Measurements from ENCODE around the gene FANCC.
"Not testable (repeated sequence)": the region's sequence is repeated elsewhere in the genome, so short reads cannot be mapped to it uniquely, and the experiment has no call there.

Gene FANCC

GRCh38 chr9:95284162-95285080 lies 33.1 kb downstream of the FANCC start:
- DNase-seq (ENCODE audit: low read depth), result no peak

GRCh38 chr9:95283673-95284072 lies 33.8 kb downstream of the FANCC start:
- TF ChIP-seq, protein P1, sequence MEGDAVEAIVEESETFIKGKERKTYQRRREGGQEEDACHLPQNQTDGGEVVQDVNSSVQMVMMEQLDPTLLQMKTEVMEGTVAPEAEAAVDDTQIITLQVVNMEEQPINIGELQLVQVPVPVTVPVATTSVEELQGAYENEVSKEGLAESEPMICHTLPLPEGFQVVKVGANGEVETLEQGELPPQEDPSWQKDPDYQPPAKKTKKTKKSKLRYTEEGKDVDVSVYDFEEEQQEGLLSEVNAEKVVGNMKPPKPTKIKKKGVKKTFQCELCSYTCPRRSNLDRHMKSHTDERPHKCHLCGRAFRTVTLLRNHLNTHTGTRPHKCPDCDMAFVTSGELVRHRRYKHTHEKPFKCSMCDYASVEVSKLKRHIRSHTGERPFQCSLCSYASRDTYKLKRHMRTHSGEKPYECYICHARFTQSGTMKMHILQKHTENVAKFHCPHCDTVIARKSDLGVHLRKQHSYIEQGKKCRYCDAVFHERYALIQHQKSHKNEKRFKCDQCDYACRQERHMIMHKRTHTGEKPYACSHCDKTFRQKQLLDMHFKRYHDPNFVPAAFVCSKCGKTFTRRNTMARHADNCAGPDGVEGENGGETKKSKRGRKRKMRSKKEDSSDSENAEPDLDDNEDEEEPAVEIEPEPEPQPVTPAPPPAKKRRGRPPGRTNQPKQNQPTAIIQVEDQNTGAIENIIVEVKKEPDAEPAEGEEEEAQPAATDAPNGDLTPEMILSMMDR (IDR thresholded peaks at IDR 0.05; ENCODE audit: low read depth, low read length, missing control alignments), result no peak
- H3K4me3 ChIP-seq (ENCODE audit: low read depth, low read length), result no peak overlapping the region
- no peak for DNase-seq (ENCODE audit: low read depth)

More at GRCh38 chr9:95284162-95285080, 33.1 kb downstream of the FANCC start:
- TF ChIP-seq, protein P1 (IDR thresholded peaks at IDR 0.05; ENCODE audit: low read depth, low read length, missing control alignments), result no peak
- no peak overlapping the region for H3K4me3 ChIP-seq (ENCODE audit: low read depth, low read length)

GRCh38 chr9:95282332-95282731 lies 35.2 kb downstream of the FANCC start:
- TF ChIP-seq, protein P1 (IDR thresholded peaks at IDR 0.05; ENCODE audit: low read depth, low read length, missing control alignments), result no peak
- no peak for DNase-seq (ENCODE audit: low read depth)
- H3K4me3 ChIP-seq (ENCODE audit: low read depth, low read length), result no peak overlapping the region

DNA sequence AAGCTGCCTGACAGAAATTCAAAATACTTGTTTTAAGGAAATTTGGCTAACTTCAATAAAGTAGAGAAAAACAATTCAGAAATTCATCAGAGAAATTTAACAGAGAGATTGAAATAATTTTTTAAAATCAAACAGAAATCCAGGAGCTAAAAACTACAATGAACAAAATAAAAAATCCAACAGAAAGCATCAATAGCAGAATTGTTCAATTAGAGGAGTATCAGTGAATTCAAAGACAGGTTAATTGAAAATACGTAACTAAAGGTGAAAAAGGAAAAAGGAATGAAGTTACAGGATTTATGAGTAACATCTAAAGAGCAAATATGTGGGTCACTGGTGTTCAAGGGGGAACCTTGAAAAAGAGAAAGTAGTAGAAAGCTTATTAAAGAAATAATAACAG lies 36.8 kb downstream of the FANCC start:
- DNase-seq (ENCODE audit: low read depth), result no peak

GRCh38 chr9:95277509-95277908 lies 40.0 kb downstream of the FANCC start:
- TF ChIP-seq, protein P1 (IDR thresholded peaks at IDR 0.05; ENCODE audit: low read depth, low read length, missing control alignments), result no peak
- H3K4me3 ChIP-seq (ENCODE audit: low read depth, low read length), result no peak overlapping the region
- DNase-seq (ENCODE audit: low read depth), result no peak

More for the DNA sequence above, 36.8 kb downstream of the FANCC start:
- TF ChIP-seq, protein P1 (IDR thresholded peaks at IDR 0.05; ENCODE audit: low read depth, low read length, missing control alignments), result no peak
- no peak overlapping the region for H3K4me3 ChIP-seq (ENCODE audit: low read depth, low read length)

DNA sequence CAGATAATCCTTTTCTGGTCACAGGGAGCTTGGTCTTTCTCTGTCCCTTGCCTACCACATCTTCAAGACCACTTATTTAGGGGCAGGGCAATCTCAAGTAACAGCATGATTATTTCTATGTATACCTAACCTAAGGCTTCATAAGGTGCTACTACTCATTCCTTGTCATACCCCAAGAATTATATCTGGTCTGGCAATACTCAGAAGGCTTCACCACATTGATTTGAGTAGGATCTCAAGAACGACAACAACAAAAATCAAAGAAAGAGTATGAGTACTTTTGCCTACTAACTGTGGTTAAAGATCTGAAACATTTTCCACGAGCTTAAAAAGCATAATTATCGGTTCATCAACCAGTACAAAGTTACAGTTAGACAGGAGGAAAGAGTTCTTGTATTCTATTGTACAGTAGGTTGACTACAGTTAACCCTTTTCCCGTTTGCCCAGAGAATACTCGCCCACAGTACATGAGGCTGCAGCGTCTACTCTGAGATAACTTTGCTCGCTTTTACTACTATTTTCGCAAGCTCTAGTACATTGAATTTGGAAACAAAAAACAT lies 41.0 kb downstream of the FANCC start:
- DNase-seq (ENCODE audit: low read depth), result no peak
- H3K4me3 ChIP-seq (ENCODE audit: low read depth, low read length), result no peak overlapping the region
- TF ChIP-seq, protein P1 (IDR thresholded peaks at IDR 0.05; ENCODE audit: low read depth, low read length, missing control alignments), result no peak

DNA sequence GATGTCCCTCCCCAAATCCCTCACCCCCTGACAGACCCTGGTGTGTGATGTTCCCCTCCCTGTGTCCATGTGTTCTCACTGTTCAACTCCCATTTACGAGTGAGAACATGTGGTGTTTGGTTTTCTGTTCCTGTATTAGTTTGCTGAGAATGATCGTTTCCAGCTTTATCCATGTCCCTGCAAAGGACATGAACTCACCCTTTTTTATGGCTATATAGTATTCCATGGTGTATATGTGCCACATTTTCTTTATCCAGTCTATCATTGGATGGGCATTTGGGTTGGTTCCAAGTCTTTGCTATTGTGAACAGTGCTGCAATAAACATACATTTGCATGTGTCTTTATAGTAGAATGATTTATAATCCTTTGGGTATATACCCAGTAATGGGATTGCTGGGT lies 43.3 kb downstream of the FANCC start:
- not testable (repeated sequence) for H3K4me3 ChIP-seq (ENCODE audit: low read depth, low read length); DNase-seq (ENCODE audit: low read depth)

Data from GM12864 (cell line).